Transverse colon (tissue), 4 donors: ENCODE measurements around the gene SLC30A10.

Experiments used
- EP300 ChIP-seq: sonication (generic); formaldehyde crosslinking; IDR thresholded peaks from one replicate; pipeline ENCODE4 v1.6.1; 2017; ENCODE audit warnings: antibody characterized with exemption, low read depth
- POLR2A ChIP-seq: fragments of 450-650 bp; IDR thresholded peaks from one replicate; pipeline ENCODE4 v1.6.1; 2016; ENCODE audit warnings: antibody characterized with exemption, mild to moderate bottlenecking, moderate library complexity
- POLR2AphosphoS5 ChIP-seq, 3 donors: sonication (generic); formaldehyde crosslinking; IDR thresholded peaks; one replicate each; pipeline ENCODE4 v1.6.1; 2016; ENCODE audit warnings: antibody characterized with exemption in 3 of 3
- TF ChIP-seq, protein P1 (sequence below), 5 experiments: fragments of 200-600 bp in 3 of 5; fragments of 450-650 bp in 2 of 5; sonication (generic) in 3 of 5; IDR thresholded peaks; 1 replicate in 2 of 5; 2 replicates in 3 of 5; pipeline ENCODE4 v1.5.1; 2016 to 2017; ENCODE audit warnings: antibody characterized with exemption in 5 of 5, inconsistent platforms in 3 of 5, mild to moderate bottlenecking in 2 of 5, moderate library complexity in 1 of 5

DNA sequence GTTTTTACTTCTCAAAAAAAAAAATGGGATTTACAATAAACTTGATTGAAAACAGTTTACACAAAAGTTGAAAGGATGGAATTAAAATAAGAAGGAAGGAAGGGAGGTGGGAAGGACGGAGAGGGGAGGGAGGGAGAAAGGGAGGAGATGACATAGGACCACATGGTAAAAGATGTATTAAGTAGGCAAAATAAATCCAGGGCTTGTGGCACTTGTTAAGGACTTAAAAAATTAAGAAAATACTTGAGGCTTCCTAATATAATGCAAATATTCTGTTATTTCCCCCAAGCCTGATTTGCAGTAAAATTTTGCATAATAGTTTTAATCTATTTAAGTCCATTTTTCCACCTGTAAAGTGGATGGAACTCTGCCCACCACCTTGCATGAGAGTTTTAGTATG lies 27.5 kb downstream of the SLC30A10 start:
- TF ChIP-seq, protein P1, sequence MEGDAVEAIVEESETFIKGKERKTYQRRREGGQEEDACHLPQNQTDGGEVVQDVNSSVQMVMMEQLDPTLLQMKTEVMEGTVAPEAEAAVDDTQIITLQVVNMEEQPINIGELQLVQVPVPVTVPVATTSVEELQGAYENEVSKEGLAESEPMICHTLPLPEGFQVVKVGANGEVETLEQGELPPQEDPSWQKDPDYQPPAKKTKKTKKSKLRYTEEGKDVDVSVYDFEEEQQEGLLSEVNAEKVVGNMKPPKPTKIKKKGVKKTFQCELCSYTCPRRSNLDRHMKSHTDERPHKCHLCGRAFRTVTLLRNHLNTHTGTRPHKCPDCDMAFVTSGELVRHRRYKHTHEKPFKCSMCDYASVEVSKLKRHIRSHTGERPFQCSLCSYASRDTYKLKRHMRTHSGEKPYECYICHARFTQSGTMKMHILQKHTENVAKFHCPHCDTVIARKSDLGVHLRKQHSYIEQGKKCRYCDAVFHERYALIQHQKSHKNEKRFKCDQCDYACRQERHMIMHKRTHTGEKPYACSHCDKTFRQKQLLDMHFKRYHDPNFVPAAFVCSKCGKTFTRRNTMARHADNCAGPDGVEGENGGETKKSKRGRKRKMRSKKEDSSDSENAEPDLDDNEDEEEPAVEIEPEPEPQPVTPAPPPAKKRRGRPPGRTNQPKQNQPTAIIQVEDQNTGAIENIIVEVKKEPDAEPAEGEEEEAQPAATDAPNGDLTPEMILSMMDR (IDR thresholded peaks at IDR 0.05) = no peak
- TF ChIP-seq EP300 (no peak), POLR2AphosphoS5 (IDR thresholded peaks at IDR 0.05) (no peak), POLR2A (no peak)
